Pancreas (tissue), 10 donors: ENCODE results near the gene UFM1. TPM values are rescaled to one million over a fixed set of nuclear protein-coding genes. Genes with fewer than 3 reads are reported as not detected.
"Not testable (repeated sequence)": the region's sequence is repeated elsewhere in the genome, so short reads cannot be mapped to it uniquely, and the experiment has no call there.

Source experiments
- ATAC-seq, 4 donors: fragments of 200-7000 bp; cut with Tn5 transposase; one replicate each; pipeline versions ENCODE4 v1.8.0 to v1.9.1; 2020; ENCODE audit warnings: mild to moderate bottlenecking in 4 of 4, moderate library complexity in 4 of 4
- DNase-seq, 6 donors: peaks; one replicate each; pipeline ENCODE4 v3.0.0-alpha.2; 2020
- FAIRE-seq: peaks from 2 replicates; lab custom pipeline; 2012; peaks lifted over from hg19 to GRCh38; lab: Jason Lieb, UNC
- H3K27ac ChIP-seq, 4 donors: fragments of 200-600 bp; sonication (generic); 1 replicate in 3 of 4; 2 replicates in 1 of 4; pipeline versions ENCODE4 v1.5.0 to v1.8.0; 2020
- H3K27me3 ChIP-seq, 4 donors: fragments of 200-600 bp; one replicate each; pipeline ENCODE4 v1.8.0; 2021
- H3K36me3 ChIP-seq, 3 donors: fragments of 200-600 bp; sonication (generic) in 1 of 3; one replicate each; pipeline versions ENCODE4 v1.5.0 to v1.8.0; 2020 to 2021
- H3K4me1 ChIP-seq, 3 donors: fragments of 200-600 bp; one replicate each; pipeline ENCODE4 v1.8.0; 2021
- H3K4me3 ChIP-seq, 4 donors: fragments of 200-600 bp; sonication (generic) in 2 of 4; one replicate each; pipeline versions ENCODE4 v1.5.0 to v1.8.0; 2020 to 2021
- H3K9me3 ChIP-seq, 4 donors: fragments of 200-600 bp; one replicate each; pipeline ENCODE4 v1.8.0; 2021
- WGBS, 2 donors: extraction: QIAGEN DNeasy Blood & Tissue Kit; methylation state at CpG; one replicate each; pipeline ENCODE4 v1.1.7; 2013; 5-methylcytosine and 5-hydroxymethylcytosine counted together
- intact Hi-C, 3 donors: fragments of 100-400 bp; cut with DNase I; formaldehyde crosslinking; loops; one replicate each; pipeline versions ENCODE4 v1.11.1 to v1.14.2; 2022
- polyA plus RNA-seq, 2 donors: library from polyadenylated mRNA; stranded (reverse); fragments of 200-250 nt; gene quantifications; one replicate each; pipeline ENCODE4 v1.2.3, GENCODE V29; 2013
- total RNA-seq, 6 donors: library from RNA; stranded (reverse); fragmentation: NEBNext Ultra II Directional in 4 of 6; extraction: Animal tissue kit (Norgen Biotek cat#: 25700) in 4 of 6; gene quantifications; one replicate each; pipeline versions ENCODE4 v1.2.1 to v1.2.4, GENCODE V29; 2021 to 2023
- TF ChIP-seq, protein P1 (sequence below), 4 donors: fragments of 200-600 bp; sonication (generic) in 3 of 4; IDR thresholded peaks; one replicate each; pipeline versions ENCODE4 v1.5.0 to v1.8.0; 2021; ENCODE audit warnings: antibody characterized with exemption in 4 of 4
- donor health status: healthy with polysubstance abuse.
- donor health status: DM: no; HTN: no; CAD: no; lungs with moderate emphysema.
- donor health status: DM: no; HTN: no; CAD: no.
- donor health status: control.
- donor health status: control.
- donor health status: Bipolar disorder and iron deficiency.
- donor health status: DM: yes; HTN: yes; CAD: no.
- donor health status: DM: no; HTN: no; CAD: no.
- donor health status: DM: no; HTN: no; CAD: no.
- donor health status: DM: yes; HTN: yes; CAD: no.

Gene UFM1
- total RNA-seq, result 10 to 100 TPM; 34.0 to 48.8 (median 38.5) TPM
- 10 to 100 TPM; 23.7 to 46.2 TPM for polyA plus RNA-seq

DNA sequence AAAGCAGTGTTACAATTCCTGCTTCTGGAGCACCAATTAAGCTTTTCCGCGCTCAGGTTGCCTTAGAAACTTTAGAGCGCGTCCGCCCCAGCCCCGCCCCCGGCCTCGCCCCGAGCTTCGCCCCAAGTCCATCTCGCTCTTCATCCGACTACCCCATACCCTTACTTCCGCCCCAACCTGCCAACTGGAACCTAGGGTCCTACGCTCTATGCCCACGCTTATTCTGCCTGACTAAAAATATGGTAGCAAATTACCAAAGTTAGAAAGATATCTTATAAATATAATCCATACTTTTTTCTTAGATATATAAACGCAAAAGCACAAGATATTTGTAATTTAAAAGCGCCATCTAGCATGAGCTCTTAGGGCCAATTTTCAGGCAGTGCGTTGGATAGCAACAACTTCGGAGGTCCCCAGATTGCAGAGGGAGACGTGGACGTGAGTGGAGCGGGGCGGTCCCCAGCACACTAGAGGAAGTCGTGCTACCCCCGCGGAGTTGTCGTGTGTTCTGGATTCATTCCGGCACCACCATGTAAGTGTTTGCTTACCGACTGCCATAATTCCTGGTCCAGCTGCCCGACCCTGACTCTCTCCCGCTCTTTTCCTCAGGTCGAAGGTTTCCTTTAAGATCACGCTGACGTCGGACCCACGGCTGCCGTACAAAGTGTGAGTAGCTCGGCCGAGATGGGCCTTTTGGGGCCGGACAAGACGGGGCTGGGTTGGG, at the start of gene UFM1:
Gene UFM1 (plus strand): TSS at position 462 of the 724 bp plus-strand sequence. CDS start 69 bp downstream, at position 531.
- ATAC-seq, result peak; percentile 96 to 99 (median 98)
- peak within 1 kb of the TSS; percentile 83 to 95 (median 90) for H3K27ac ChIP-seq
- intact Hi-C loops, result no loop called here
- 0 to 1% methylated on average over 41 of the region's 41 CpGs for WGBS, 2 donors
- no peaks in the 10 kb centered on the region for H3K9me3 ChIP-seq
- H3K27me3 ChIP-seq, result no peaks in the 10 kb centered on the region
- peak; percentile 96 for FAIRE-seq
- peak within 1 kb of the TSS; percentile 65 to 78 (median 71) for H3K4me3 ChIP-seq
- H3K36me3 ChIP-seq, result peaks cover 0 to under 1% (median 0%) of the 10 kb centered on the region in 3 donors
- peak; percentile 87 to 94 (median 90) for DNase-seq
- TF ChIP-seq, protein P1, sequence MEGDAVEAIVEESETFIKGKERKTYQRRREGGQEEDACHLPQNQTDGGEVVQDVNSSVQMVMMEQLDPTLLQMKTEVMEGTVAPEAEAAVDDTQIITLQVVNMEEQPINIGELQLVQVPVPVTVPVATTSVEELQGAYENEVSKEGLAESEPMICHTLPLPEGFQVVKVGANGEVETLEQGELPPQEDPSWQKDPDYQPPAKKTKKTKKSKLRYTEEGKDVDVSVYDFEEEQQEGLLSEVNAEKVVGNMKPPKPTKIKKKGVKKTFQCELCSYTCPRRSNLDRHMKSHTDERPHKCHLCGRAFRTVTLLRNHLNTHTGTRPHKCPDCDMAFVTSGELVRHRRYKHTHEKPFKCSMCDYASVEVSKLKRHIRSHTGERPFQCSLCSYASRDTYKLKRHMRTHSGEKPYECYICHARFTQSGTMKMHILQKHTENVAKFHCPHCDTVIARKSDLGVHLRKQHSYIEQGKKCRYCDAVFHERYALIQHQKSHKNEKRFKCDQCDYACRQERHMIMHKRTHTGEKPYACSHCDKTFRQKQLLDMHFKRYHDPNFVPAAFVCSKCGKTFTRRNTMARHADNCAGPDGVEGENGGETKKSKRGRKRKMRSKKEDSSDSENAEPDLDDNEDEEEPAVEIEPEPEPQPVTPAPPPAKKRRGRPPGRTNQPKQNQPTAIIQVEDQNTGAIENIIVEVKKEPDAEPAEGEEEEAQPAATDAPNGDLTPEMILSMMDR (IDR thresholded peaks at IDR 0.05), result no peak
- peaks cover 4 to 29% (median 23%) of the 10 kb centered on the region in 3 donors for H3K4me1 ChIP-seq

DNA sequence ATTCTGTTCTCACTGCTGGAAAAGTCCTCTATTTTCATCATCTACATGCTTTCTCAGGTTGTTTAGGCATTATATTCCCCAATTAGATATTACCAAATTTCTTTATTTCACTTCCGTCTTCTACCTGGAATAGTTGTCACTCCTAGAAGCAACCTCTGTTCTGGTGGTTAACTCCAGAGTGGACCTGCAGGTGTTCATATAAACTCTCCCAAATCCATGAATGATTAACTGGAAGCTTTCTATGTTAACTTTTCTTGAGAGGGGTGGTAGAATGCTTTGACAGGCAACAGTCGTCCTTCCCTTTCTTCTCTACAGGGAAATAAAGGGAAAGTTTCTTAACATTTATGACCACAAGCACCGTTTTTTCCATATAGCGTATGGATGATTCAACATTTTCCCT, 48.4 kb upstream of the UFM1 start:
- ATAC-seq (no peak), FAIRE-seq (no peak), DNase-seq (no peak)
- H3K4me1 ChIP-seq, result no peaks in the 10 kb centered on the region
- intact Hi-C loops, result no loop called here
- H3K27ac ChIP-seq, result no peak overlapping the region
- no peaks in the 10 kb centered on the region for H3K27me3 ChIP-seq
- no peaks in the 10 kb centered on the region for H3K9me3 ChIP-seq
- WGBS, 2 donors, result 61 to 65% methylated on average over 4 of the region's 4 CpGs
- no peaks in the 10 kb centered on the region for H3K36me3 ChIP-seq
- no peak overlapping the region for H3K4me3 ChIP-seq
- TF ChIP-seq, protein P1 (IDR thresholded peaks at IDR 0.05), result no peak

DNA sequence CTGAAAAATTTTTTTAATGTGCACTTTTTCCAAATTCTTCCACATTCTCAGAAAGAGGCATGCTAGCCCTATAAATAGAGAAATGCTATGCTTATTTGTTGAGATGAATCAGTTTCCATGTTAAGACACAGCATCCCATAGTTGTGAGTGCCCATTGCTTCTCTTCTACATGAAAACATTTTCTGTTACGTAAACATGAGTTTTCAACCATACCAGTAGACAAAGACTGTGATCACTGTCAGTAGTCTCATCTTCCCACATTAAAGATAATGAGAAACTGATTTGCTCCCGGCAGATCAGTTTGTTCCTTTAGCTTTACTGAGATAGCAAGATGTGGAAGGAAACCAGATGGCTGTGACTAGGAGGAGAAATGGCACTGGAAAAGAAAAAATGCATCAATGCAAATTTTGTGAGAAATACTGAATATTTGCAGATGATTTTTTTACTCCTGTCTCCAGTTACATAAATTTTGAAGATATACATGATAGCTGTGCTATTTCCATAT, 45.8 kb upstream of the UFM1 start:
- TF ChIP-seq, protein P1 (IDR thresholded peaks at IDR 0.05), result no peak
- Histone ChIP-seq H3K36me3 (no peaks in the 10 kb centered on the region), H3K4me3 (no peak overlapping the region), H3K27me3 (no peaks in the 10 kb centered on the region), H3K9me3 (no peaks in the 10 kb centered on the region), H3K27ac (no peak overlapping the region), H3K4me1 (no peaks in the 10 kb centered on the region)
- DNase-seq (no peak), FAIRE-seq (no peak), ATAC-seq (no peak)
- intact Hi-C loops, result no loop called here
- WGBS, 2 donors, result 49 to 50% methylated on average over 2 of the region's 2 CpGs

DNA sequence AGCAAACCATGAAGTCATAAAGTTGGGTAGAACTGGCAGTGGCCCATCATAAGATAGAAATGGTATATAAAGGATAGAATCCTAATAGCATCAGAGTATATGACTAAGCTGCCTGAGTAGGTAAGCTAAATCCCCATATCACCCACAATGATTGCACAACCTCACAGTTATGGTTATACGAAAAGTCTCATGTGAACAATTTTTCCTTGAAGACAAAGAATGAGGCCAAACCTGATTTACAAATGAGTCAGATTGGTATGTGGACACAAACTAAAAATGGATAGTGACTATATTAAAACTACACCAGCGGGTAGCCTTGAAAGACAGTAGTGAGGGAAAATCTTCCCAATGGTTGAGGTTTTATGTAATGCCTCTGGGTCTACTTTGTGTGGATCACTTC, 40.9 kb upstream of the UFM1 start:
- ATAC-seq (no peak), DNase-seq (no peak), FAIRE-seq (no peak)
- Histone ChIP-seq H3K36me3 (no peaks in the 10 kb centered on the region), H3K4me3 (no peak overlapping the region), H3K27ac (no peak overlapping the region), H3K27me3 (no peaks in the 10 kb centered on the region), H3K9me3 (no peaks in the 10 kb centered on the region), H3K4me1 (no peaks in the 10 kb centered on the region)
- 91% methylated on average over 2 of the region's 2 CpGs for WGBS, 2 donors
- intact Hi-C loops, result no loop called here
- TF ChIP-seq, protein P1 (IDR thresholded peaks at IDR 0.05), result no peak

DNA sequence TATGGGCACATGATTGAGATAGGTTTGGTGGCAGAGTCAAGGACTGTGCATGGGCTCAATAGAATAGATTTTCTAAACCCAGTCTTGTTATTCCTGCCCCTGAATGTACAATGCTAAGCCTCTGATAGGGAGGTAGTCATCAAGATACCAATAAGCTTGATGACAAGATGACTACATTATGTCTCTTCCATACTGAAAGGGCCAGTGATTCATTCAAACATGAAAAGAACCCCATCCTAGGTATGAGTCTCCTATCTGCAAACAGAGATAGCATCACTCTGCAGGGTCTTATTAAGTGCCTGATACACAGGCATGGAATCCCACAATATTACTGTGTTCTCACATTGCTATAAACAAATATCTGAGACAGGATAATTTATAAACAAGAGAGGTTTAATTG, 40.3 kb upstream of the UFM1 start:
- Histone ChIP-seq H3K27ac (no peak overlapping the region), H3K36me3 (no peaks in the 10 kb centered on the region), H3K4me3 (no peak overlapping the region), H3K4me1 (no peaks in the 10 kb centered on the region), H3K27me3 (no peaks in the 10 kb centered on the region), H3K9me3 (no peaks in the 10 kb centered on the region)
- no peak for FAIRE-seq
- intact Hi-C loops, result no loop called here
- ATAC-seq, result no peak
- TF ChIP-seq, protein P1 (IDR thresholded peaks at IDR 0.05), result no peak
- DNase-seq, result no peak

DNA sequence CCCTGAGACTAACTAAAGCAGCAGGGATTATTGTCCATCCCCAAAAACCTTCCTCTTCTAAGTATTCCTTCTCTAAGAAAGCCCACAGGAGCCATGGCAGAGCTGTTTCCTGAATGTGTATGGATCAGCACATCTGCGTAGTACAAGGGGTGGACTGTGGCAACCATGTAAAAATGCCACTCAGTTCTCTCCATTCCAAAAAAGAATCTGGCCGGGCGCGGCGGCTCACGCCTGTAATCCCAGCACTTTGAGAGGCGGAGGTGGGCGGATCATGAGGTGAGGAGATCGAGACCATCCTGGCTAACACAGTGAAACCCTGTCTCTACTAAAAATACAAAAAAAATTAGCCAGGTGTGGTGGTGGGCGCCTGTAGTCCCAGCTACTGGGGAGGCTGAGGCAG, 38.5 kb upstream of the UFM1 start:
- not testable (repeated sequence) for FAIRE-seq
- 96 to 99% methylated on average over 9 to 10 of the region's 10 CpGs for WGBS, 2 donors

More for the DNA sequence above, 38.5 kb upstream of the UFM1 start:
- H3K36me3 ChIP-seq, intact Hi-C loops, H3K4me1 ChIP-seq, H3K27ac ChIP-seq, H3K27me3 ChIP-seq, ATAC-seq, DNase-seq, H3K4me3 ChIP-seq, H3K9me3 ChIP-seq: not testable (repeated sequence)
